Fibroblast of pulmonary artery (primary cell): ENCODE results near the gene PPP1R12B.
A peak's percentile ranks its signal among the peaks of the same experiment; 100 is the strongest.
"Not testable (repeated sequence)": the region's sequence is repeated elsewhere in the genome, so short reads cannot be mapped to it uniquely, and the experiment has no call there.

Experiments
- DNase-seq: peaks from one replicate; pipeline ENCODE4 v3.0.0-alpha.2; 2010; ENCODE audit warnings: low read depth
- H3K4me3 ChIP-seq: replicated peaks from 2 replicates; pipeline ENCODE4 v1.5.1; 2011; ENCODE audit warnings: low read depth, mild to moderate bottlenecking, control low read depth, low read length, moderate library complexity
- CTCF ChIP-seq: IDR thresholded peaks from 2 replicates; pipeline ENCODE4 v1.5.1; 2011; ENCODE audit warnings: mild to moderate bottlenecking, control low read depth, low read length, inconsistent platforms; ENCODE audit errors: missing control alignments

PPP1R12B gene

GRCh38 chr1:202597090-202597761, 248.7 kb downstream of the PPP1R12B start:
- no peak for TF ChIP-seq CTCF
- no peak for DNase-seq
- no peak overlapping the region for H3K4me3 ChIP-seq

- no peak overlapping the region for H3K4me3 ChIP-seq
- peak; percentile 88 for TF ChIP-seq CTCF
- peak; percentile 88 for DNase-seq
These were observed 251.4 kb downstream of the PPP1R12B start for GRCh38 chr1:202599669-202600431.

- DNase-seq = no peak
- H3K4me3 ChIP-seq = no peak overlapping the region
- no peak for TF ChIP-seq CTCF
These were observed 252.0 kb downstream of the PPP1R12B start for GRCh38 chr1:202600432-202601041.

- H3K4me3 ChIP-seq = no peak overlapping the region
- no peak for TF ChIP-seq CTCF
- no peak for DNase-seq
These were observed 254.9 kb downstream of the PPP1R12B start for GRCh38 chr1:202603435-202603834.

- H3K4me3 ChIP-seq = no peak overlapping the region
- DNase-seq = no peak
- TF ChIP-seq CTCF = no peak
These were observed 257.0 kb downstream of the PPP1R12B start for GRCh38 chr1:202605515-202605914.

GRCh38 chr1:202612036-202612435, 263.5 kb downstream of the PPP1R12B start:
- not testable (repeated sequence) for H3K4me3 ChIP-seq, DNase-seq

- no peak for DNase-seq
- H3K4me3 ChIP-seq = no peak overlapping the region
- TF ChIP-seq CTCF = no peak
These were observed 265.1 kb downstream of the PPP1R12B start for GRCh38 chr1:202613571-202613970.
